Stimulated activated CD8-positive, alpha-beta memory T cell treated with anti-CD3 and anti-CD28 coated beads, Interleukin-7, amount 100 ng/mL, for 4 hours (primary cell): ENCODE measurements around the gene MRPS27.

Source experiments
- DNase-seq, 2 donors: peaks; one replicate each; pipeline ENCODE4 v3.0.0-alpha.2; 2020; ENCODE audit warnings: low read depth in 2 of 2

The MRPS27 gene

GRCh38 chr5:72233835-72234234 lies 86.2 kb downstream of the MRPS27 start:
- DNase-seq, result no peak

GRCh38 chr5:72232838-72233237 lies 87.2 kb downstream of the MRPS27 start:
- DNase-seq, result no peak

GRCh38 chr5:72231991-72232703 lies 87.9 kb downstream of the MRPS27 start:
- no peak for DNase-seq

GRCh38 chr5:72228960-72229359 lies 91.1 kb downstream of the MRPS27 start:
- DNase-seq, result no peak

GRCh38 chr5:72226950-72227349 lies 93.1 kb downstream of the MRPS27 start:
- DNase-seq, result no peak

- no peak for DNase-seq
These were observed 94.3 kb downstream of the MRPS27 start for GRCh38 chr5:72225741-72226140.

GRCh38 chr5:72224946-72225463 lies 95.0 kb downstream of the MRPS27 start:
- DNase-seq, result no peak

GRCh38 chr5:72223371-72223770 lies 96.7 kb downstream of the MRPS27 start:
- DNase-seq, result no peak

- DNase-seq, result no peak
These were observed 97.5 kb downstream of the MRPS27 start for GRCh38 chr5:72222521-72222920.

GRCh38 chr5:72221541-72221940 lies 98.5 kb downstream of the MRPS27 start:
- DNase-seq, result no peak

- DNase-seq, result no peak
These were observed 98.9 kb downstream of the MRPS27 start for GRCh38 chr5:72221099-72221498.

- no peak for DNase-seq
These were observed 103.3 kb downstream of the MRPS27 start for GRCh38 chr5:72216756-72217155.

GRCh38 chr5:72214168-72214567 lies 105.9 kb downstream of the MRPS27 start:
- no peak for DNase-seq

- no peak for DNase-seq
These were observed 106.6 kb downstream of the MRPS27 start for GRCh38 chr5:72213482-72213881.

- no peak for DNase-seq
These were observed 107.9 kb downstream of the MRPS27 start for GRCh38 chr5:72212171-72212570.

- no peak for DNase-seq
These were observed 109.0 kb downstream of the MRPS27 start for GRCh38 chr5:72210888-72211678.

- DNase-seq, result no peak
These were observed 110.6 kb downstream of the MRPS27 start for GRCh38 chr5:72209147-72210115.

GRCh38 chr5:72208324-72208926 lies 111.6 kb downstream of the MRPS27 start:
- no peak for DNase-seq

GRCh38 chr5:72206994-72207393 lies 113.0 kb downstream of the MRPS27 start:
- no peak for DNase-seq

GRCh38 chr5:72206160-72206559 lies 113.9 kb downstream of the MRPS27 start:
- DNase-seq, result no peak

GRCh38 chr5:72205431-72206009 lies 114.5 kb downstream of the MRPS27 start:
- DNase-seq, result no peak
